ENCODE results near the gene ABCC8.
"Not testable (repeated sequence)": the region's sequence is repeated elsewhere in the genome, so short reads cannot be mapped to it uniquely, and the experiment has no call there.

ABCC8 gene

GRCh38 chr11:17434108-17434507 lies 42.5 kb downstream of the ABCC8 start:
- Histone ChIP-seq H3K4me1 (ENCODE audit: control insufficient read depth, insufficient read depth, low read length) (no peaks in the 10 kb centered on the region), H3K9ac (ENCODE audit: low read length) (no peak overlapping the region), H3K36me3 (ENCODE audit: control insufficient read depth, insufficient read depth, low read length) (no peaks in the 10 kb centered on the region), H3K27ac (ENCODE audit: low read depth, low read length) (no peak overlapping the region), H3K27me3 (ENCODE audit: control insufficient read depth, insufficient read depth, low read length) (no peaks in the 10 kb centered on the region), H3K4me3 (ENCODE audit: low read length) (no peak overlapping the region)

DNA sequence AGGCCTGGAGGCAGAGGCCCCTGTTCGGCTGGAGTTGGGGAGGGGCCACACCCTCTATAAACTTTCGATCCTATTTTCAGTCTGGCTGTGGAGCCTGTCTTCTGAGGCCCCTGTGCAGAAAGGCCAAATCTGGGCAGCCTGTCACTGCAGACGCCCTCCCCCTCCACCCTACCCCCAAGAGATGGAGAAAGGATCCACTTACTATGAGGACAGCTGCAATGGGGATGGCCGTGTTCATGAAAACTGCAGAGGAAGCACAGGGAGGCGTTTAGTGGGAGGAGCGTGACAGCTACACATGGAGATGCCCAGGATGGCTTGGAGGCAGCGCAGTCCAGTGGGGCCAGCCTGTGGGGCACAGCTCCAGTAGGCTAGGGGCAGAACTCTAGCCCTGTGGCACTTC lies 44.6 kb downstream of the ABCC8 start:
- H3K27ac ChIP-seq (ENCODE audit: low read depth, low read length) = no peak overlapping the region
- no peak overlapping the region for H3K9ac ChIP-seq (ENCODE audit: low read length)
- H3K36me3 ChIP-seq (ENCODE audit: control insufficient read depth, insufficient read depth, low read length) = no peaks in the 10 kb centered on the region
- no peaks in the 10 kb centered on the region for H3K27me3 ChIP-seq (ENCODE audit: control insufficient read depth, insufficient read depth, low read length)
- H3K4me3 ChIP-seq (ENCODE audit: low read length) = no peak overlapping the region
- no peaks in the 10 kb centered on the region for H3K4me1 ChIP-seq (ENCODE audit: control insufficient read depth, insufficient read depth, low read length)

DNA sequence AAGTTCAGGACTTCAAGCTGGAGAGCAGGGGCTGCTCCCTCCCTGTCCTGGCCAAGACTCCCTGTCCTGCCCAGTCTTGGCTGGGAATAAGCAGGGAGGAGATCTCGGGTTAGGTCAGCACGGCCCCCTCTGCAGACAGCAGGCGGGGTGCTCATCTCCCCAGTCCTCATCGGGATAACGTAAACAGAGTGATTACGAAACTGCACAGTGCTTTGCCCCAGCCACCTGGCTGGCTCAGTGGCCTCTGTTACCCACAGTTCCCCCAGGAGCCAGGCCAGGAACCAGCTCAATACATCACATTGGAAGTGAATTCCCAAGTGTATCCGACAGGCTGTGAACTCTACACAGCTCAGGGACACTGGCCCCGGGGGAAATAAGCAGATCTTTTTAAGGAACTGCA lies 45.5 kb downstream of the ABCC8 start:
- H3K4me3 ChIP-seq (ENCODE audit: low read length) = no peak overlapping the region
- H3K27ac ChIP-seq (ENCODE audit: low read depth, low read length) = no peak overlapping the region
- H3K27me3 ChIP-seq (ENCODE audit: control insufficient read depth, insufficient read depth, low read length) = no peaks in the 10 kb centered on the region
- no peak overlapping the region for H3K9ac ChIP-seq (ENCODE audit: low read length)
- no peaks in the 10 kb centered on the region for H3K4me1 ChIP-seq (ENCODE audit: control insufficient read depth, insufficient read depth, low read length)
- no peaks in the 10 kb centered on the region for H3K36me3 ChIP-seq (ENCODE audit: control insufficient read depth, insufficient read depth, low read length)

- no peaks in the 10 kb centered on the region for H3K27me3 ChIP-seq (ENCODE audit: control insufficient read depth, insufficient read depth, low read length)
- no peak overlapping the region for H3K27ac ChIP-seq (ENCODE audit: low read depth, low read length)
These were observed 46.0 kb downstream of the ABCC8 start for GRCh38 chr11:17430616-17431015.

DNA sequence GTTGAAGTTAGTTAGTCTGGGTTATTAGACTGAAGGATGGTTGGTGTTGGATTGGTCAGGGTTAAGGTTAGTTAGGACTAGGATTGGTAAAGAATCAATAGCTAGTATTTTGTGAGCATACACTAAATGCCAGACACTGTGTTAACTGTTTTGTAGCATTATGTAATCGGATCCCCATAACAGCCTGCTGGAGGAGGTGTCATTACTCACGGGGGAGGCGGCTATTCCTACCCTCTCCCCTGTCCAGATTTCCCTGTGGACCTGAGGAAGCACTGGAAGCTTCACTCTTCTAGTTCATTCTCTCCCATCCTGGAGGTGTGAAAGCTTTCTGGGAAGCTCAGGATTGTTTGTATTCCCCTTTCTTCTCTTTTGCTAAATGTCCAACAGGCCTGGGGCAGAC lies 47.7 kb downstream of the ABCC8 start:
- Histone ChIP-seq H3K4me1 (ENCODE audit: control insufficient read depth, insufficient read depth, low read length) (no peaks in the 10 kb centered on the region), H3K27ac (ENCODE audit: low read depth, low read length) (no peak overlapping the region), H3K27me3 (ENCODE audit: control insufficient read depth, insufficient read depth, low read length) (no peaks in the 10 kb centered on the region), H3K9ac (ENCODE audit: low read length) (no peak overlapping the region), H3K4me3 (ENCODE audit: low read length) (no peak overlapping the region), H3K36me3 (ENCODE audit: control insufficient read depth, insufficient read depth, low read length) (no peaks in the 10 kb centered on the region)

More at GRCh38 chr11:17430616-17431015, 46.0 kb downstream of the ABCC8 start:
- H3K36me3 ChIP-seq (ENCODE audit: control insufficient read depth, insufficient read depth, low read length) = no peaks in the 10 kb centered on the region
- H3K4me3 ChIP-seq (ENCODE audit: low read length) = no peak overlapping the region
- no peak overlapping the region for H3K9ac ChIP-seq (ENCODE audit: low read length)
- no peaks in the 10 kb centered on the region for H3K4me1 ChIP-seq (ENCODE audit: control insufficient read depth, insufficient read depth, low read length)

- H3K9ac ChIP-seq (ENCODE audit: low read length) = no peak overlapping the region
- peaks cover 2% of the 10 kb centered on the region for H3K27me3 ChIP-seq (ENCODE audit: control insufficient read depth, insufficient read depth, low read length)
- no peaks in the 10 kb centered on the region for H3K4me1 ChIP-seq (ENCODE audit: control insufficient read depth, insufficient read depth, low read length)
- H3K27ac ChIP-seq (ENCODE audit: low read depth, low read length) = no peak overlapping the region
- H3K4me3 ChIP-seq (ENCODE audit: low read length) = no peak overlapping the region
- H3K36me3 ChIP-seq (ENCODE audit: control insufficient read depth, insufficient read depth, low read length) = no peaks in the 10 kb centered on the region
These were observed 48.4 kb downstream of the ABCC8 start for GRCh38 chr11:17428261-17428660.

GRCh38 chr11:17426233-17426632 lies 50.4 kb downstream of the ABCC8 start:
- not testable (repeated sequence) for H3K27me3 ChIP-seq (ENCODE audit: control insufficient read depth, insufficient read depth, low read length); H3K4me3 ChIP-seq (ENCODE audit: low read length); H3K9ac ChIP-seq (ENCODE audit: low read length); H3K4me1 ChIP-seq (ENCODE audit: control insufficient read depth, insufficient read depth, low read length); H3K27ac ChIP-seq (ENCODE audit: low read depth, low read length); H3K36me3 ChIP-seq (ENCODE audit: control insufficient read depth, insufficient read depth, low read length)

DNA sequence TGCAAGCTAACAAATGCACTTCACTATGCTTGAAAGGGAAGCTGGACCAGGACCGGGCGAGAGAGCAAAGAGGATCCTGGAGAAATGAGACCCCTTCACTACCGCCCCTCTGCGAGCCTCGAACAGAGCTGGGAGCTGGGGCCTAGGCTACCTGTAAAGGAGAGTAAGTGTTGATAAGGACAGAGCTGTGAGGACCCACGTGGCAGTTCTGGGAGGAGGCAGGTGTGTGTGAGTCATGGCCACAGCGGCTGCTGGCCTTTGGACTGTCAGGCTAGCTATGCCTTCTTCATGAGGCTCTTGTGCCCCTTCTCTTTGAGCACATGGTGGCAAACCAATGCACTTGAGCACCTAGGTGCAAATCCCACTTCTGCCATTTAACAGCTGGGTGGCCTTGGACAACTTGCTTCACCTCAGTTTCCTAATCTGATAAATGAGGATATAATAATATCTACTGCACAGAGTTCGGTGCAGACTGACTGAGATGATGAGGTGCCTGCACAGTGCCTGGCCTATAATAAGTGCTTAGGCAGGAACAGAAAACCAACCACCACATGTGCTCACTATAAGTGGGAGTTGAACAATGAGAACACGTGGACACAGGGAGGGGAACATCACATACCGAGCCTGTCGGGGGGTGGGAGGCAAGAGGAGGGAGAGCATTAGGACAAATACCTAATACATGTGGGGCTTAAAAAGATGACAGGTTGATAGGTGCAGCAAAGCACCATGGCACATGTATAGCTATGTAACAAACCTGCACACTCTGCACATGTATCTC lies 52.9 kb downstream of the ABCC8 start:
- Histone ChIP-seq H3K4me3 (ENCODE audit: low read length) (no peak overlapping the region), H3K4me1 (ENCODE audit: control insufficient read depth, insufficient read depth, low read length) (no peaks in the 10 kb centered on the region), H3K27ac (ENCODE audit: low read depth, low read length) (no peak overlapping the region), H3K27me3 (ENCODE audit: control insufficient read depth, insufficient read depth, low read length) (peaks cover 2% of the 10 kb centered on the region), H3K36me3 (ENCODE audit: control insufficient read depth, insufficient read depth, low read length) (no peaks in the 10 kb centered on the region), H3K9ac (ENCODE audit: low read length) (no peak overlapping the region)

- H3K9ac ChIP-seq (ENCODE audit: low read length) = no peak overlapping the region
- no peaks in the 10 kb centered on the region for H3K36me3 ChIP-seq (ENCODE audit: control insufficient read depth, insufficient read depth, low read length)
- peaks cover 2% of the 10 kb centered on the region for H3K27me3 ChIP-seq (ENCODE audit: control insufficient read depth, insufficient read depth, low read length)
- H3K4me3 ChIP-seq (ENCODE audit: low read length) = no peak overlapping the region
- H3K27ac ChIP-seq (ENCODE audit: low read depth, low read length) = no peak overlapping the region
- H3K4me1 ChIP-seq (ENCODE audit: control insufficient read depth, insufficient read depth, low read length) = no peaks in the 10 kb centered on the region
These were observed 54.9 kb downstream of the ABCC8 start for GRCh38 chr11:17421781-17422180.

DNA sequence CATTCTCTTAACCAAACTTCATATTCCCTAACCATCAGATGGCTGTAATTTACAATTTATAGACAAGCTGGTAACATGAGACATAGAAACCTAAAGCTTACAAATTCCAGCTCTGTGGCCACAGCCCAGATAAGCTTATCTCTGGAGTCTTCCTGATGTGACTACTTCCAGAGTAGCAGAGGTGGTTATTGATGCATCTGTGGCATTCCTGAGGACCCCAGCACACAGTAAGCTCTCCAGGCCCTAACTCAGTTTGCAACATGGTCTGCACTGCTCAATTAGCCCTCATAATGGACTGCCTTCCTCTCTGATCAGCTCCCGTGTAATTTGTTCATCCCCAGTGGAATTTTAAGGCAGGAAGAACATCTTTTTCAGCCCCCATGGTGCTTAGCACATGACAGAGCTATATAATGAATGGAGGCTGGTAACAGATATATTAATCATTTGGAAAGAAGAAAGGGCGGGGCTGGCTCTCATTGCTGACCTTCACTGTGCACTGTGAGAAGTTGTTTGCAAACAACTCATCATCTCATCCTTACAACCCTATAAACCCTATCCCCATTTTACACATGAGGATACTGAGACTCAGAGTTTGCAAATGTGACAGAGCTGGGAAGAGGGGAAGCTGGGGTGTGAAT lies 58.1 kb downstream of the ABCC8 start:
- Histone ChIP-seq H3K4me1 (ENCODE audit: control insufficient read depth, insufficient read depth, low read length) (no peaks in the 10 kb centered on the region), H3K36me3 (ENCODE audit: control insufficient read depth, insufficient read depth, low read length) (no peaks in the 10 kb centered on the region), H3K27ac (ENCODE audit: low read depth, low read length) (no peak overlapping the region), H3K27me3 (ENCODE audit: control insufficient read depth, insufficient read depth, low read length) (peaks cover 3% of the 10 kb centered on the region), H3K4me3 (ENCODE audit: low read length) (no peak overlapping the region), H3K9ac (ENCODE audit: low read length) (no peak overlapping the region)

GRCh38 chr11:17416492-17416891 lies 60.2 kb downstream of the ABCC8 start:
- Histone ChIP-seq H3K27ac (ENCODE audit: low read depth, low read length) (no peak overlapping the region), H3K9ac (ENCODE audit: low read length) (no peak overlapping the region), H3K36me3 (ENCODE audit: control insufficient read depth, insufficient read depth, low read length) (no peaks in the 10 kb centered on the region), H3K4me1 (ENCODE audit: control insufficient read depth, insufficient read depth, low read length) (no peaks in the 10 kb centered on the region), H3K4me3 (ENCODE audit: low read length) (no peak overlapping the region), H3K27me3 (ENCODE audit: control insufficient read depth, insufficient read depth, low read length) (peaks cover 1% of the 10 kb centered on the region)

- Histone ChIP-seq H3K4me1 (ENCODE audit: control insufficient read depth, insufficient read depth, low read length) (no peaks in the 10 kb centered on the region), H3K27ac (ENCODE audit: low read depth, low read length) (no peak overlapping the region), H3K4me3 (ENCODE audit: low read length) (no peak overlapping the region), H3K36me3 (ENCODE audit: control insufficient read depth, insufficient read depth, low read length) (no peaks in the 10 kb centered on the region), H3K27me3 (ENCODE audit: control insufficient read depth, insufficient read depth, low read length) (peaks cover 1% of the 10 kb centered on the region), H3K9ac (ENCODE audit: low read length) (no peak overlapping the region)
These were observed 61.0 kb downstream of the ABCC8 start for GRCh38 chr11:17415523-17416104.

- no peaks in the 10 kb centered on the region for H3K36me3 ChIP-seq (ENCODE audit: control insufficient read depth, insufficient read depth, low read length)
- H3K9ac ChIP-seq (ENCODE audit: low read length) = no peak overlapping the region
- H3K4me3 ChIP-seq (ENCODE audit: low read length) = no peak overlapping the region
- no peaks in the 10 kb centered on the region for H3K4me1 ChIP-seq (ENCODE audit: control insufficient read depth, insufficient read depth, low read length)
- peaks cover 1% of the 10 kb centered on the region for H3K27me3 ChIP-seq (ENCODE audit: control insufficient read depth, insufficient read depth, low read length)
- H3K27ac ChIP-seq (ENCODE audit: low read depth, low read length) = no peak overlapping the region
These were observed 61.7 kb downstream of the ABCC8 start for GRCh38 chr11:17414992-17415391.
